Measurements from ENCODE around the gene CYP27C1.
"Not testable (repeated sequence)": the region's sequence is repeated elsewhere in the genome, so short reads cannot be mapped to it uniquely, and the experiment has no call there.

DNA sequence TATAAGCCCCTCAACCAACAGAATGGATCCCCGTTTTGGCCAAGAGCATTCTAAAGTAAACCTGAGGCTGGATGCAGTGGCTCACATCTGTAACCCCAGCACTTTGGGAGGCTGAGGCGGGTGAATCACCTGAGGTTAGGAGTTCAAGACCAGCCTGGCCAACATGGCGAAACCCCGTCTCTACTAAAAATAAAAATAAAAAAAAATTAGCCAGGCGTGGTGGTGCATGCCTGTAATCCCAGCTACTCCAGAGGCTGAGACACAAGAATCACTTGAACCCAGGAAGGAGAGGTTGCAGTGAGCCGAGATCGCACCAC, 57.1 kb downstream of the CYP27C1 start:
- TF ChIP-seq, protein P1, sequence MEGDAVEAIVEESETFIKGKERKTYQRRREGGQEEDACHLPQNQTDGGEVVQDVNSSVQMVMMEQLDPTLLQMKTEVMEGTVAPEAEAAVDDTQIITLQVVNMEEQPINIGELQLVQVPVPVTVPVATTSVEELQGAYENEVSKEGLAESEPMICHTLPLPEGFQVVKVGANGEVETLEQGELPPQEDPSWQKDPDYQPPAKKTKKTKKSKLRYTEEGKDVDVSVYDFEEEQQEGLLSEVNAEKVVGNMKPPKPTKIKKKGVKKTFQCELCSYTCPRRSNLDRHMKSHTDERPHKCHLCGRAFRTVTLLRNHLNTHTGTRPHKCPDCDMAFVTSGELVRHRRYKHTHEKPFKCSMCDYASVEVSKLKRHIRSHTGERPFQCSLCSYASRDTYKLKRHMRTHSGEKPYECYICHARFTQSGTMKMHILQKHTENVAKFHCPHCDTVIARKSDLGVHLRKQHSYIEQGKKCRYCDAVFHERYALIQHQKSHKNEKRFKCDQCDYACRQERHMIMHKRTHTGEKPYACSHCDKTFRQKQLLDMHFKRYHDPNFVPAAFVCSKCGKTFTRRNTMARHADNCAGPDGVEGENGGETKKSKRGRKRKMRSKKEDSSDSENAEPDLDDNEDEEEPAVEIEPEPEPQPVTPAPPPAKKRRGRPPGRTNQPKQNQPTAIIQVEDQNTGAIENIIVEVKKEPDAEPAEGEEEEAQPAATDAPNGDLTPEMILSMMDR (IDR thresholded peaks at IDR 0.05) = not testable (repeated sequence)
- not testable (repeated sequence) for TF ChIP-seq POLR2AphosphoS5 (IDR thresholded peaks at IDR 0.05)
